ENCODE results near the gene TSGA10IP. TPM values are rescaled to one million over a fixed set of nuclear protein-coding genes. Genes with fewer than 3 reads are reported as not detected.

TSGA10IP gene
- total RNA-seq, 1 experiment from 2014 or later: not detected

GRCh38 chr11:66004186-66004585, 58.9 kb downstream of the TSGA10IP start:
- no peak for DNase-seq (ENCODE audit: low read depth in 1 of 2, low spot score in 2 of 2)
- Histone ChIP-seq H3K27me3 (replicated peaks) (no peaks in the 10 kb centered on the region), H3K4me3 (no peak overlapping the region), H3K27ac (no peak overlapping the region), H3K36me3 (peaks cover 65% of the 10 kb centered on the region), H3K9me3 (replicated peaks) (no peaks in the 10 kb centered on the region), H3K4me1 (replicated peaks) (peaks cover 33% of the 10 kb centered on the region)

- Histone ChIP-seq H3K36me3 (peaks cover 50% of the 10 kb centered on the region), H3K27ac (no peak overlapping the region; the same call in 1 of the 2 replicates), H3K9me3 (replicated peaks) (no peaks in the 10 kb centered on the region), H3K27me3 (replicated peaks) (no peaks in the 10 kb centered on the region), H3K4me1 (replicated peaks) (peaks cover 24% of the 10 kb centered on the region), H3K4me3 (no peak overlapping the region)
- no peak for DNase-seq (ENCODE audit: low read depth in 1 of 2, low spot score in 2 of 2)
Measured at GRCh38 chr11:66006134-66006890, 61.0 kb downstream of the TSGA10IP start.

- H3K27ac ChIP-seq: no peak overlapping the region
- no peaks in the 10 kb centered on the region for H3K9me3 ChIP-seq (replicated peaks)
- H3K27me3 ChIP-seq (replicated peaks): no peaks in the 10 kb centered on the region
- no peak overlapping the region for H3K4me3 ChIP-seq
- no peak for DNase-seq (ENCODE audit: low read depth in 1 of 2, low spot score in 2 of 2)
- peaks cover 24% of the 10 kb centered on the region for H3K4me1 ChIP-seq (replicated peaks)
- H3K36me3 ChIP-seq: peaks cover 46% of the 10 kb centered on the region
Measured at GRCh38 chr11:66006891-66007176, 61.6 kb downstream of the TSGA10IP start.

GRCh38 chr11:66007201-66007634, 61.9 kb downstream of the TSGA10IP start:
- Histone ChIP-seq H3K27ac (no peak overlapping the region), H3K9me3 (replicated peaks) (no peaks in the 10 kb centered on the region), H3K4me3 (no peak overlapping the region), H3K27me3 (replicated peaks) (no peaks in the 10 kb centered on the region), H3K4me1 (replicated peaks) (peaks cover 24% of the 10 kb centered on the region), H3K36me3 (peaks cover 46% of the 10 kb centered on the region)
- DNase-seq (ENCODE audit: low read depth in 1 of 2, low spot score in 2 of 2): no peak

- H3K4me3 ChIP-seq: no peak overlapping the region
- DNase-seq (ENCODE audit: low read depth in 1 of 2, low spot score in 2 of 2): no peak
- H3K27me3 ChIP-seq (replicated peaks): no peaks in the 10 kb centered on the region
- H3K4me1 ChIP-seq (replicated peaks): peaks cover 20% of the 10 kb centered on the region
- no peaks in the 10 kb centered on the region for H3K9me3 ChIP-seq (replicated peaks)
- peaks cover 41% of the 10 kb centered on the region for H3K36me3 ChIP-seq
- H3K27ac ChIP-seq: no peak overlapping the region
Measured at GRCh38 chr11:66008095-66008467, 62.8 kb downstream of the TSGA10IP start.

- no peaks in the 10 kb centered on the region for H3K9me3 ChIP-seq (replicated peaks)
- H3K4me1 ChIP-seq (replicated peaks): peaks cover 15% of the 10 kb centered on the region
- H3K36me3 ChIP-seq: peaks cover 36% of the 10 kb centered on the region
- DNase-seq (ENCODE audit: low read depth in 1 of 2, low spot score in 2 of 2): no peak
- no peak overlapping the region for H3K4me3 ChIP-seq
- H3K27me3 ChIP-seq (replicated peaks): no peaks in the 10 kb centered on the region
- H3K27ac ChIP-seq: no peak overlapping the region
Measured at GRCh38 chr11:66008468-66009101, 63.3 kb downstream of the TSGA10IP start.

Other genes with a start within 250 kb of the TSGA10IP start
- gene KAT5, start 233.2 kb upstream of the TSGA10IP start, total RNA-seq (2014; rRNA removed; shearing (Covaris generic)): 90.5 and 119 TPM in 2 replicates
- 168 and 170 TPM in 2 replicates for gene RNASEH2C, start 224.7 kb upstream of the TSGA10IP start, total RNA-seq (2014; rRNA removed; shearing (Covaris generic))
- gene AP5B1, start 164.5 kb upstream of the TSGA10IP start, total RNA-seq (2014; rRNA removed; shearing (Covaris generic)): 30.4 and 33.4 TPM in 2 replicates
- not detected in 2 replicates for gene OVOL1, start 158.4 kb upstream of the TSGA10IP start, total RNA-seq (2014; rRNA removed; shearing (Covaris generic))
- 0.16 TPM in 1 of 2 replicates, not detected in the other for gene SNX32, start 111.5 kb upstream of the TSGA10IP start, total RNA-seq (2014; rRNA removed; shearing (Covaris generic))
- 4,273 and 4,722 TPM in 2 replicates for gene CFL1, start 87.3 kb upstream of the TSGA10IP start, total RNA-seq (2014; rRNA removed; shearing (Covaris generic))
- gene MUS81, start 85.0 kb upstream of the TSGA10IP start, total RNA-seq (2014; rRNA removed; shearing (Covaris generic)): 121 and 130 TPM in 2 replicates
- gene EFEMP2, start 72.7 kb upstream of the TSGA10IP start, total RNA-seq (2014; rRNA removed; shearing (Covaris generic)): 120 and 194 TPM in 2 replicates
- 1.9 TPM in 1 of 2 replicates, not detected in the other for gene CTSW, start 65.6 kb upstream of the TSGA10IP start, total RNA-seq (2014; rRNA removed; shearing (Covaris generic))
- 295 and 309 TPM in 2 replicates for gene FIBP, start 57.0 kb upstream of the TSGA10IP start, total RNA-seq (2014; rRNA removed; shearing (Covaris generic))
- gene CCDC85B, start 54.8 kb upstream of the TSGA10IP start, total RNA-seq (2014; rRNA removed; shearing (Covaris generic)): 94.0 and 160 TPM in 2 replicates
- gene FOSL1, start 45.1 kb upstream of the TSGA10IP start, total RNA-seq (2014; rRNA removed; shearing (Covaris generic)): 72.1 and 97.5 TPM in 2 replicates
- 25.0 and 44.8 TPM in 2 replicates for gene C11orf68, start 26.4 kb upstream of the TSGA10IP start, total RNA-seq (2014; rRNA removed; shearing (Covaris generic))
- gene DRAP1, start 26.1 kb upstream of the TSGA10IP start, total RNA-seq (2014; rRNA removed; shearing (Covaris generic)): 463 and 527 TPM in 2 replicates
- 172 and 186 TPM in 2 replicates for gene SART1, start 16.3 kb downstream of the TSGA10IP start, total RNA-seq (2014; rRNA removed; shearing (Covaris generic))
- 84.3 and 93.2 TPM in 2 replicates for gene EIF1AD, start 56.7 kb downstream of the TSGA10IP start, total RNA-seq (2014; rRNA removed; shearing (Covaris generic))
- gene BANF1, start 57.0 kb downstream of the TSGA10IP start, total RNA-seq (2014; rRNA removed; shearing (Covaris generic)): 116 and 140 TPM in 2 replicates
- gene CST6, start 66.5 kb downstream of the TSGA10IP start, total RNA-seq (2014; rRNA removed; shearing (Covaris generic)): not detected in 2 replicates
- 0.50 and 1.4 TPM in 2 replicates for gene CATSPER1, start 81.0 kb downstream of the TSGA10IP start, total RNA-seq (2014; rRNA removed; shearing (Covaris generic))
- gene GAL3ST3, start 103.7 kb downstream of the TSGA10IP start, total RNA-seq (2014; rRNA removed; shearing (Covaris generic)): not detected in 2 replicates
- gene SF3B2, start 106.9 kb downstream of the TSGA10IP start, total RNA-seq (2014; rRNA removed; shearing (Covaris generic)): 334 and 353 TPM in 2 replicates
- 28.5 and 37.1 TPM in 2 replicates for gene PACS1, start 124.8 kb downstream of the TSGA10IP start, total RNA-seq (2014; rRNA removed; shearing (Covaris generic))